Prostate gland (tissue), 2 donors: Measurements from ENCODE around the gene CAMK2B. TPM values are rescaled to one million over a fixed set of nuclear protein-coding genes. Genes with fewer than 3 reads are reported as not detected.
A peak's percentile ranks its signal among the peaks of the same experiment; 100 is the strongest.

Source experiments
- DNase-seq: peaks from one replicate; pipeline ENCODE4 v3.0.0-alpha.2; 2019; ENCODE audit warnings: low spot score
- H3K27ac ChIP-seq, 2 donors: fragments of 200-600 bp; sonication (generic); 2 replicates each; pipeline ENCODE4 v1.5.1; 2017 to 2019
- H3K27me3 ChIP-seq: fragments of 200-600 bp; sonication (generic); replicated peaks from 2 replicates; pipeline ENCODE4 v1.5.1; 2019; ENCODE audit not compliant: insufficient read depth
- H3K36me3 ChIP-seq, 2 donors: fragments of 200-600 bp; sonication (generic); 1 replicate in 1 of 2; 2 replicates in 1 of 2; pipeline versions ENCODE4 v1.5.1 to v1.8.1; 2017 to 2019
- H3K4me1 ChIP-seq: fragments of 200-600 bp; sonication (generic); replicated peaks from 2 replicates; pipeline ENCODE4 v1.5.1; 2019
- H3K4me3 ChIP-seq, 2 donors: fragments of 200-600 bp; sonication (generic); 2 replicates each; pipeline ENCODE4 v1.5.1; 2017 to 2019
- H3K9me3 ChIP-seq: fragments of 200-600 bp; sonication (generic); 2 replicates; pipeline ENCODE4 v1.5.1; 2017
- POLR2A ChIP-seq: fragments of 450-650 bp; IDR thresholded peaks from one replicate; pipeline ENCODE4 v1.6.1; 2016; ENCODE audit warnings: antibody characterized with exemption, mild to moderate bottlenecking
- POLR2AphosphoS5 ChIP-seq: sonication (generic); formaldehyde crosslinking; IDR thresholded peaks from one replicate; pipeline ENCODE4 v1.6.1; 2017; ENCODE audit warnings: antibody characterized with exemption
- WGBS: methylation state at CpG from one replicate; pipeline ENCODE4 v1.1.5; 2018; 5-methylcytosine and 5-hydroxymethylcytosine counted together
- intact Hi-C: fragments of 100-400 bp; cut with DNase I; formaldehyde crosslinking; loops from one replicate; pipeline ENCODE4 v1.14.2; 2022
- total RNA-seq, 2 donors: library from RNA; depleted of rRNA; stranded (reverse); fragments of >200 nt; gene quantifications; one replicate each; pipeline ENCODE4 v1.1.0, GENCODE V29; 2016
- TF ChIP-seq, protein P1 (sequence below), 4 experiments: fragments of 200-600 bp in 2 of 4; fragments of 450-650 bp in 2 of 4; sonication (generic) in 2 of 4; IDR thresholded peaks; 1 replicate in 3 of 4; 2 replicates in 1 of 4; pipeline ENCODE4 v1.5.1; 2016 to 2019; ENCODE audit warnings: antibody characterized with exemption in 4 of 4, mild to moderate bottlenecking in 2 of 4, moderate library complexity in 2 of 4

The CAMK2B gene
- total RNA-seq, 2 donors from 2014 or later, result 5.7 to 16.9 TPM

- intact Hi-C loops, result loop anchor here (2.0 to 5.0 kb wide), 2 partner anchors 236 to 326 kb away; no protein-coding TSS in a partner anchor
- Histone ChIP-seq H3K4me1 (no peaks in the 10 kb centered on the region), H3K4me3 (peak overlapping the region in 1 of 2 donors; percentile 1), H3K9me3 (no peaks in the 10 kb centered on the region), H3K27me3 (no peaks in the 10 kb centered on the region), H3K36me3 (no peaks in the 10 kb centered on the region), H3K27ac (peak overlapping the region in 1 of 2 donors; percentile 21)
- TF ChIP-seq, protein P1, sequence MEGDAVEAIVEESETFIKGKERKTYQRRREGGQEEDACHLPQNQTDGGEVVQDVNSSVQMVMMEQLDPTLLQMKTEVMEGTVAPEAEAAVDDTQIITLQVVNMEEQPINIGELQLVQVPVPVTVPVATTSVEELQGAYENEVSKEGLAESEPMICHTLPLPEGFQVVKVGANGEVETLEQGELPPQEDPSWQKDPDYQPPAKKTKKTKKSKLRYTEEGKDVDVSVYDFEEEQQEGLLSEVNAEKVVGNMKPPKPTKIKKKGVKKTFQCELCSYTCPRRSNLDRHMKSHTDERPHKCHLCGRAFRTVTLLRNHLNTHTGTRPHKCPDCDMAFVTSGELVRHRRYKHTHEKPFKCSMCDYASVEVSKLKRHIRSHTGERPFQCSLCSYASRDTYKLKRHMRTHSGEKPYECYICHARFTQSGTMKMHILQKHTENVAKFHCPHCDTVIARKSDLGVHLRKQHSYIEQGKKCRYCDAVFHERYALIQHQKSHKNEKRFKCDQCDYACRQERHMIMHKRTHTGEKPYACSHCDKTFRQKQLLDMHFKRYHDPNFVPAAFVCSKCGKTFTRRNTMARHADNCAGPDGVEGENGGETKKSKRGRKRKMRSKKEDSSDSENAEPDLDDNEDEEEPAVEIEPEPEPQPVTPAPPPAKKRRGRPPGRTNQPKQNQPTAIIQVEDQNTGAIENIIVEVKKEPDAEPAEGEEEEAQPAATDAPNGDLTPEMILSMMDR (IDR thresholded peaks at IDR 0.05), result peak; percentile 16 to 80 (median 70)
- no peak for TF ChIP-seq POLR2A
- peak; percentile 18 for TF ChIP-seq POLR2AphosphoS5
- WGBS, result 8% methylated on average over 10 of the region's 10 CpGs
- DNase-seq, result peak; percentile 76
These were observed 84.3 kb downstream of the CAMK2B start for GRCh38 chr7:44240983-44241510.

GRCh38 chr7:44240376-44240775 is 85.0 kb downstream of the CAMK2B start:
- Histone ChIP-seq H3K27ac (no peak overlapping the region), H3K4me3 (no peak overlapping the region), H3K4me1 (no peaks in the 10 kb centered on the region), H3K36me3 (no peaks in the 10 kb centered on the region), H3K9me3 (no peaks in the 10 kb centered on the region), H3K27me3 (no peaks in the 10 kb centered on the region)
- TF ChIP-seq POLR2A (no peak), POLR2AphosphoS5 (no peak)
- TF ChIP-seq, protein P1 (IDR thresholded peaks at IDR 0.05), result no peak
- intact Hi-C loops, result loop anchor here (2.0 to 5.0 kb wide), 2 partner anchors 236 to 327 kb away; no protein-coding TSS in a partner anchor
- no peak for DNase-seq
- WGBS, result 78% methylated on average over 16 of the region's 16 CpGs

GRCh38 chr7:44239361-44239760 is 86.0 kb downstream of the CAMK2B start:
- no peak overlapping the region for H3K4me3 ChIP-seq
- no peak for DNase-seq
- WGBS, result 73% methylated on average over 24 of the region's 24 CpGs
- no peaks in the 10 kb centered on the region for H3K27me3 ChIP-seq
- intact Hi-C loops, result no loop called here
- no peak overlapping the region for H3K27ac ChIP-seq
- no peaks in the 10 kb centered on the region for H3K36me3 ChIP-seq
- TF ChIP-seq, protein P1 (IDR thresholded peaks at IDR 0.05), result no peak
- TF ChIP-seq POLR2A (no peak), POLR2AphosphoS5 (no peak)
- no peaks in the 10 kb centered on the region for H3K9me3 ChIP-seq
- no peaks in the 10 kb centered on the region for H3K4me1 ChIP-seq

DNA sequence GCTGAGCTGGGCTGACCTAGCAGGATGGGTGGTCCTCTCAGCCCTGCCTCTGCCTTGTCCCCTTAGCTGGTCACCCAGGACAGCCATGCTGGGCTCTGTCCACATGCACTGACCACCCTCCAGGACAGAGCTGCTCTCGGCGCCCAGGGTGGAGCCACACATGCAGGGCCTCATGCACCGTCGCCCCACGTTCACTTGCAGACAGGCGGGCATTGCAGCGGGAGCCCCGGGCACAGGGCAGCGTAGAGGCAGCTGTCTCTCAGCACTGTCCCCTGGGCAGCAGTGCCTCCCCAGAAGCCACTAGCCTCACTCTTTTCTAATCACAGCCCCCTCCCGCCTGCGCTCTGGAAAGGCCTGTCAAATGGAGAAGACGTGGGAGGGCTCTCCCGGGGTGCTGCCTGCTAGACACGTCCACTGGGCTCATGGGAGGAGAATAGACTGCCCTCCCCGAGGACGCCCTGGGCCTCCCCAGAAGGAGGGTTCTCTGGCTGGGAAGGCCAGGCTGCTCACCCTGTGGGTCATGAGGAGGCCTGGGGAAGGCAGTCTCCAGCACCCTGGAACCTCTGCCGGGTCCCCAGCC is 87.2 kb downstream of the CAMK2B start:
- Histone ChIP-seq H3K4me3 (no peak overlapping the region), H3K4me1 (no peaks in the 10 kb centered on the region), H3K27ac (no peak overlapping the region), H3K36me3 (no peaks in the 10 kb centered on the region), H3K9me3 (no peaks in the 10 kb centered on the region), H3K27me3 (no peaks in the 10 kb centered on the region)
- DNase-seq, result no peak
- intact Hi-C loops, result no loop called here
- TF ChIP-seq, protein P1 (IDR thresholded peaks at IDR 0.05), result no peak
- TF ChIP-seq POLR2AphosphoS5 (no peak), POLR2A (no peak)
- 80% methylated on average over 13 of the region's 17 CpGs for WGBS

GRCh38 chr7:44237696-44238095 is 87.7 kb downstream of the CAMK2B start:
- no peaks in the 10 kb centered on the region for H3K36me3 ChIP-seq
- H3K4me3 ChIP-seq, result no peak overlapping the region
- TF ChIP-seq, protein P1 (IDR thresholded peaks at IDR 0.05), result no peak
- TF ChIP-seq POLR2AphosphoS5, result no peak
- no peak for TF ChIP-seq POLR2A
- no peaks in the 10 kb centered on the region for H3K9me3 ChIP-seq
- no peaks in the 10 kb centered on the region for H3K4me1 ChIP-seq
- H3K27ac ChIP-seq, result no peak overlapping the region
- intact Hi-C loops, result no loop called here
- H3K27me3 ChIP-seq, result no peaks in the 10 kb centered on the region
- WGBS, result 92% methylated on average over 10 of the region's 10 CpGs
- DNase-seq, result no peak
